HEK293 (cell line): ENCODE results near the gene KLF16.
A peak's percentile ranks its signal among the peaks of the same experiment; 100 is the strongest.

Experiments
- CTCF ChIA-PET: fragments of 350-600 bp; formaldehyde crosslinking; extraction: SDS; loops from one replicate; lab custom pipeline; 2021; ENCODE audit warnings: antibody characterized with exemption; lab: Yijun Ruan, JAX
- POLR2A ChIA-PET: fragments of 300-600 bp; formaldehyde crosslinking; extraction: SDS; loops from one replicate; lab custom pipeline; 2020; ENCODE audit warnings: antibody characterized with exemption, inconsistent platforms; lab: Yijun Ruan, JAX
- H3K27ac ChIP-seq: fragments of 200-500 bp; sonication (Bioruptor generic); 2 replicates; pipeline ENCODE4 v1.5.1; 2014; ENCODE audit warnings: low read depth, low read length, control low read depth, inconsistent platforms; ENCODE audit errors: extremely low read depth
- H3K36me3 ChIP-seq, 2 experiments: fragments of 200-500 bp in 1 of 2; sonication (Bioruptor generic) in 1 of 2; 1 replicate in 1 of 2; 2 replicates in 1 of 2; pipeline ENCODE4 v1.5.1; 2014 to 2017; ENCODE audit warnings: inconsistent platforms in 2 of 2, low read length in 2 of 2; ENCODE audit not compliant: control insufficient read depth in 2 of 2, insufficient read depth in 1 of 2
- H3K4me1 ChIP-seq: fragments of 200-500 bp; sonication (Bioruptor generic); 2 replicates; pipeline ENCODE4 v1.5.1; 2014; ENCODE audit warnings: mild to moderate bottlenecking, low read length, inconsistent platforms; ENCODE audit not compliant: control insufficient read depth, insufficient read depth
- H3K4me3 ChIP-seq: 2 replicates; pipeline ENCODE4 v1.5.1; 2011; ENCODE audit warnings: low read depth, mild to moderate bottlenecking, control low read depth, low read length, moderate library complexity
- H3K9me3 ChIP-seq: fragments of 200-500 bp; sonication (Bioruptor generic); 2 replicates; pipeline ENCODE4 v1.5.1; 2014; ENCODE audit warnings: low read depth, low read length, inconsistent platforms; ENCODE audit not compliant: control insufficient read depth, insufficient read depth
- KLF9 ChIP-seq: fragments of 450-650 bp; formaldehyde crosslinking; IDR thresholded peaks from 2 replicates; pipeline ENCODE4 v1.5.1; 2016; ENCODE audit warnings: missing biosample characterization, missing genetic modification characterization, low read depth
- MZF1 ChIP-seq: fragments of 450-650 bp; formaldehyde crosslinking; IDR thresholded peaks from 2 replicates; pipeline ENCODE4 v1.5.1; 2017; ENCODE audit warnings: missing biosample characterization, missing genetic modification characterization, borderline replicate concordance
- PBX3 ChIP-seq: sonication (generic); formaldehyde crosslinking; IDR thresholded peaks from 2 replicates; pipeline ENCODE4 v1.8.1; 2022; ENCODE audit warnings: mild to moderate bottlenecking, moderate library complexity, missing genetic modification reagents
- SP7 ChIP-seq: fragments of 450-650 bp; formaldehyde crosslinking; IDR thresholded peaks from 2 replicates; pipeline ENCODE4 v1.5.1; 2016; ENCODE audit warnings: missing biosample characterization, missing genetic modification characterization
- ZBTB11 ChIP-seq: fragments of 450-650 bp; formaldehyde crosslinking; conservative IDR thresholded peaks from 2 replicates; pipeline ENCODE4 v1.5.1; 2016; ENCODE audit warnings: low read depth, missing biosample characterization, missing genetic modification characterization
- ZFP69B ChIP-seq: fragments of 450-650 bp; formaldehyde crosslinking; IDR thresholded peaks from 2 replicates; pipeline ENCODE4 v1.5.1; 2016; ENCODE audit warnings: missing biosample characterization, missing genetic modification characterization
- ZNF121 ChIP-seq: fragments of 450-650 bp; formaldehyde crosslinking; IDR thresholded peaks from 2 replicates; pipeline ENCODE4 v1.5.1; 2016; ENCODE audit warnings: missing biosample characterization, missing genetic modification characterization
- ZNF202 ChIP-seq: fragments of 450-650 bp; formaldehyde crosslinking; IDR thresholded peaks from 2 replicates; pipeline ENCODE4 v1.5.1; 2016; ENCODE audit warnings: missing biosample characterization, missing genetic modification characterization, borderline replicate concordance
- ZNF24 ChIP-seq: fragments of 450-650 bp; formaldehyde crosslinking; IDR thresholded peaks from 2 replicates; pipeline ENCODE4 v1.5.1; 2016; ENCODE audit warnings: missing biosample characterization, missing genetic modification characterization
- ZNF335 ChIP-seq: fragments of 450-650 bp; formaldehyde crosslinking; conservative IDR thresholded peaks from 2 replicates; pipeline ENCODE4 v1.5.1; 2016; ENCODE audit warnings: missing biosample characterization, missing genetic modification characterization
- ZNF416 ChIP-seq: fragments of 450-650 bp; formaldehyde crosslinking; IDR thresholded peaks from 2 replicates; pipeline ENCODE4 v1.5.1; 2016; ENCODE audit warnings: missing biosample characterization, missing genetic modification characterization
- ZNF561 ChIP-seq: fragments of 450-650 bp; IDR thresholded peaks from 2 replicates; pipeline ENCODE4 v1.5.1; 2018; ENCODE audit warnings: missing biosample characterization, missing genetic modification characterization, borderline replicate concordance
- ZNF571 ChIP-seq: fragments of 450-650 bp; formaldehyde crosslinking; IDR thresholded peaks from 2 replicates; pipeline ENCODE4 v1.5.0; 2017; ENCODE audit warnings: missing biosample characterization, missing genetic modification characterization
- ZNF596 ChIP-seq: fragments of 450-650 bp; IDR thresholded peaks from 2 replicates; pipeline ENCODE4 v1.5.0; 2018; ENCODE audit warnings: missing biosample characterization, mild to moderate bottlenecking, missing genetic modification characterization, moderate library complexity
- ZNF76 ChIP-seq: fragments of 450-650 bp; formaldehyde crosslinking; IDR thresholded peaks from 2 replicates; pipeline ENCODE4; 2016; ENCODE audit warnings: low read depth, missing biosample characterization, missing genetic modification characterization, borderline replicate concordance
- ZSCAN16 ChIP-seq: fragments of 450-650 bp; formaldehyde crosslinking; IDR thresholded peaks from 2 replicates; pipeline ENCODE4 v1.5.1; 2016; ENCODE audit warnings: missing biosample characterization, missing genetic modification characterization
- ZSCAN23 ChIP-seq: fragments of 450-650 bp; formaldehyde crosslinking; IDR thresholded peaks from 2 replicates; pipeline ENCODE4 v1.5.1; 2016; ENCODE audit warnings: missing biosample characterization, missing genetic modification characterization
- ZSCAN30 ChIP-seq: fragments of 450-650 bp; IDR thresholded peaks from 2 replicates; pipeline ENCODE4 v1.5.1; 2018; ENCODE audit warnings: missing biosample characterization, mild to moderate bottlenecking, missing genetic modification characterization, moderate library complexity
- TF ChIP-seq, protein P1 (sequence below): fragments of 450-650 bp; formaldehyde crosslinking; IDR thresholded peaks from 2 replicates; pipeline ENCODE4 v1.5.1; 2016; ENCODE audit warnings: missing biosample characterization, missing genetic modification characterization, borderline replicate concordance
- TF ChIP-seq, protein P2 (sequence below): fragments of 450-650 bp; formaldehyde crosslinking; IDR thresholded peaks from 2 replicates; pipeline ENCODE4 v1.5.1; 2016; ENCODE audit warnings: missing biosample characterization, missing genetic modification characterization

KLF16 gene

DNA sequence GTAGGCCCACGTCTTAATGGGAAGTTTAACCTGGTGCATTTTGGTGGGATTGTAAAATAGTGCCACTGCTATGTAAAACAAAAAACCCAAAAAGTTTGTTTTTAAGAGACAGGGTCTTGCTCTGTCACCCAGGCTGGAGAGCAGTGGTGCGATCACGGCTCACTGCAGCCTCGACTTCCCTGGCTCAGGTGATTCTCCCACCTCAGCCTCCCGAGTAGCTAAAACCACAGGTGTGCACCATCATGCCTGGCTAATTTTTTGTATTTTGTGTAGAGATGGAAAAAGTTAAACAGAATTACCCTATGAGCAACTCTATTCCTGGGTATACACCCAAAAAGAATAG, 14.3 kb downstream of the KLF16 start:
- TF ChIP-seq, protein P1, sequence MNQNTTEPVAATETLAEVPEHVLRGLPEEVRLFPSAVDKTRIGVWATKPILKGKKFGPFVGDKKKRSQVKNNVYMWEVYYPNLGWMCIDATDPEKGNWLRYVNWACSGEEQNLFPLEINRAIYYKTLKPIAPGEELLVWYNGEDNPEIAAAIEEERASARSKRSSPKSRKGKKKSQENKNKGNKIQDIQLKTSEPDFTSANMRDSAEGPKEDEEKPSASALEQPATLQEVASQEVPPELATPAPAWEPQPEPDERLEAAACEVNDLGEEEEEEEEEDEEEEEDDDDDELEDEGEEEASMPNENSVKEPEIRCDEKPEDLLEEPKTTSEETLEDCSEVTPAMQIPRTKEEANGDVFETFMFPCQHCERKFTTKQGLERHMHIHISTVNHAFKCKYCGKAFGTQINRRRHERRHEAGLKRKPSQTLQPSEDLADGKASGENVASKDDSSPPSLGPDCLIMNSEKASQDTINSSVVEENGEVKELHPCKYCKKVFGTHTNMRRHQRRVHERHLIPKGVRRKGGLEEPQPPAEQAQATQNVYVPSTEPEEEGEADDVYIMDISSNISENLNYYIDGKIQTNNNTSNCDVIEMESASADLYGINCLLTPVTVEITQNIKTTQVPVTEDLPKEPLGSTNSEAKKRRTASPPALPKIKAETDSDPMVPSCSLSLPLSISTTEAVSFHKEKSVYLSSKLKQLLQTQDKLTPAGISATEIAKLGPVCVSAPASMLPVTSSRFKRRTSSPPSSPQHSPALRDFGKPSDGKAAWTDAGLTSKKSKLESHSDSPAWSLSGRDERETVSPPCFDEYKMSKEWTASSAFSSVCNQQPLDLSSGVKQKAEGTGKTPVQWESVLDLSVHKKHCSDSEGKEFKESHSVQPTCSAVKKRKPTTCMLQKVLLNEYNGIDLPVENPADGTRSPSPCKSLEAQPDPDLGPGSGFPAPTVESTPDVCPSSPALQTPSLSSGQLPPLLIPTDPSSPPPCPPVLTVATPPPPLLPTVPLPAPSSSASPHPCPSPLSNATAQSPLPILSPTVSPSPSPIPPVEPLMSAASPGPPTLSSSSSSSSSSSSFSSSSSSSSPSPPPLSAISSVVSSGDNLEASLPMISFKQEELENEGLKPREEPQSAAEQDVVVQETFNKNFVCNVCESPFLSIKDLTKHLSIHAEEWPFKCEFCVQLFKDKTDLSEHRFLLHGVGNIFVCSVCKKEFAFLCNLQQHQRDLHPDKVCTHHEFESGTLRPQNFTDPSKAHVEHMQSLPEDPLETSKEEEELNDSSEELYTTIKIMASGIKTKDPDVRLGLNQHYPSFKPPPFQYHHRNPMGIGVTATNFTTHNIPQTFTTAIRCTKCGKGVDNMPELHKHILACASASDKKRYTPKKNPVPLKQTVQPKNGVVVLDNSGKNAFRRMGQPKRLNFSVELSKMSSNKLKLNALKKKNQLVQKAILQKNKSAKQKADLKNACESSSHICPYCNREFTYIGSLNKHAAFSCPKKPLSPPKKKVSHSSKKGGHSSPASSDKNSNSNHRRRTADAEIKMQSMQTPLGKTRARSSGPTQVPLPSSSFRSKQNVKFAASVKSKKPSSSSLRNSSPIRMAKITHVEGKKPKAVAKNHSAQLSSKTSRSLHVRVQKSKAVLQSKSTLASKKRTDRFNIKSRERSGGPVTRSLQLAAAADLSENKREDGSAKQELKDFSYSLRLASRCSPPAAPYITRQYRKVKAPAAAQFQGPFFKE (tag by site-specific recombination): 0 out of 2 replicates have a peak, but pooled peaks have one; percentile 43
- TF ChIP-seq ZSCAN23 (tag by site-specific recombination): no peak
- H3K36me3 ChIP-seq: peaks cover 0 to 15% of the 10 kb centered on the region in 2 experiments; a peak in 1 of 3 replicates
- peaks cover 2% of the 10 kb centered on the region; the same call in 1 of the 2 replicates for H3K4me1 ChIP-seq
- no peaks in the 10 kb centered on the region for H3K9me3 ChIP-seq
- no peak overlapping the region for H3K4me3 ChIP-seq
- ChIA-PET POLR2A (interaction anchor here (0.7 kb wide), 1 partner anchor 8 kb away, joined by 4 read pairs; no protein-coding TSS in a partner anchor), CTCF (interaction anchor here (0.6 to 1.8 kb wide), 10 partner anchors 9 to 196 kb away, joined by 3 to 19 read pairs (median 4); partner anchors contain the start of gene TCF3)
- H3K27ac ChIP-seq: peak overlapping the region; percentile 100; the same call in 1 of the 2 replicates

GRCh38 chr19:1848399-1849131, 14.8 kb downstream of the KLF16 start, which contains the start of gene REXO1:
REXO1 (minus strand) TSS chr19:1848483; CDS start chr19:1848358, 125 bp downstream.
- peak within 1 kb of the TSS; percentile 96 for H3K4me3 ChIP-seq
- CTCF ChIA-PET: interaction anchor here (0.6 to 1.8 kb wide), 9 partner anchors 9 to 196 kb away, joined by 3 to 19 read pairs (median 4); partner anchors contain the start of gene TCF3
- peak; percentile 44 for TF ChIP-seq KLF9 (tag by site-specific recombination)
- TF ChIP-seq ZNF561 (tag by site-specific recombination): peak; percentile 55; the same call in 1 of the 2 replicates
- TF ChIP-seq ZNF571 (tag by site-specific recombination): no peak
- peak; percentile 71; the same call in 1 of the 2 replicates for TF ChIP-seq MZF1
- TF ChIP-seq PBX3 (CRISPR knock-in tag): no peak
- peak; percentile 97 for TF ChIP-seq ZNF76 (tag by site-specific recombination)
- TF ChIP-seq ZNF416 (tag by site-specific recombination): no peak
- TF ChIP-seq ZNF596 (tag by site-specific recombination): no peak
- peak; percentile 35; the same call in 1 of the 2 replicates for TF ChIP-seq ZNF121 (tag by site-specific recombination)
- TF ChIP-seq ZNF335 (tag by site-specific recombination): peak; percentile 99
- TF ChIP-seq SP7: peak; percentile 67; the same call in 1 of the 2 replicates
- peak; percentile 91 for TF ChIP-seq ZFP69B (tag by site-specific recombination)
- no peak for TF ChIP-seq ZBTB11 (tag by site-specific recombination)
- peak; percentile 66; the same call in 1 of the 2 replicates for TF ChIP-seq ZSCAN30 (tag by site-specific recombination)
- TF ChIP-seq ZNF24 (tag by site-specific recombination): 0 out of 2 replicates have a peak, but pooled peaks have one; percentile 62
- TF ChIP-seq, protein P2, sequence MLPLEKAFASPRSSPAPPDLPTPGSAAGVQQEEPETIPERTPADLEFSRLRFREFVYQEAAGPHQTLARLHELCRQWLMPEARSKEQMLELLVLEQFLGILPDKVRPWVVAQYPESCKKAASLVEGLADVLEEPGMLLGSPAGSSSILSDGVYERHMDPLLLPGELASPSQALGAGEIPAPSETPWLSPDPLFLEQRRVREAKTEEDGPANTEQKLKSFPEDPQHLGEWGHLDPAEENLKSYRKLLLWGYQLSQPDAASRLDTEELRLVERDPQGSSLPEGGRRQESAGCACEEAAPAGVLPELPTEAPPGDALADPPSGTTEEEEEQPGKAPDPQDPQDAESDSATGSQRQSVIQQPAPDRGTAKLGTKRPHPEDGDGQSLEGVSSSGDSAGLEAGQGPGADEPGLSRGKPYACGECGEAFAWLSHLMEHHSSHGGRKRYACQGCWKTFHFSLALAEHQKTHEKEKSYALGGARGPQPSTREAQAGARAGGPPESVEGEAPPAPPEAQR (tag by site-specific recombination): peak; percentile 68; the same call in 1 of the 2 replicates
- TF ChIP-seq ZNF202 (tag by site-specific recombination): no peak
- TF ChIP-seq ZSCAN16 (tag by site-specific recombination): no peak

More at GRCh38 chr19:1848399-1849131, 14.8 kb downstream of the KLF16 start, which contains the start of gene REXO1:
- peaks cover 0 to 20% of the 10 kb centered on the region in 2 experiments; a peak in 1 of 3 replicates for H3K36me3 ChIP-seq
- H3K4me1 ChIP-seq: peaks cover 2% of the 10 kb centered on the region; the same call in 1 of the 2 replicates
- H3K9me3 ChIP-seq: no peaks in the 10 kb centered on the region
- H3K27ac ChIP-seq: peak within 1 kb of the TSS; percentile 100
- POLR2A ChIA-PET: interaction anchor here (0.7 kb wide), 1 partner anchor 9 kb away, joined by 4 read pairs; no protein-coding TSS in a partner anchor
